Measurements from ENCODE around the gene DYSF. TPM values are rescaled to one million over a fixed set of nuclear protein-coding genes. Genes with fewer than 3 reads are reported as not detected.

DYSF gene
- polyA plus RNA-seq, 1 donor (not counting 4 experiments of a cell fraction or from before 2014, with no cell fraction given) = 8.2 TPM

- H3K9ac ChIP-seq (ENCODE audit: control insufficient read depth, extremely low read depth, insufficient read depth, low read length) = no peak overlapping the region
- no peaks in the 10 kb centered on the region for H3K9me1 ChIP-seq (ENCODE audit: control insufficient read depth, extremely low read depth, insufficient read depth, low read length)
- no peaks in the 10 kb centered on the region for H4K20me1 ChIP-seq (ENCODE audit: control insufficient read depth, extremely low read depth, insufficient read depth, low read length)
- no peaks in the 10 kb centered on the region for H3K9me3 ChIP-seq (ENCODE audit: control insufficient read depth, low read depth, low read length)
- dilution Hi-C loops (cut with MboI; ENCODE audit: extremely low pct_ligation_motif_present, low sequenced_read_pairs) = no loop called here
- H2AFZ ChIP-seq (ENCODE audit: control insufficient read depth, low read length) = no peak overlapping the region
- H3K36me3 ChIP-seq (ENCODE audit: control insufficient read depth in 2 of 2, extremely low read depth in 1 of 2, insufficient read depth in 2 of 2, low read length in 2 of 2) = no peaks in the 10 kb centered on the region
- TF ChIP-seq EZH2 (IDR thresholded peaks at IDR 0.05; ENCODE audit: low read length) = no peak
- TF ChIP-seq CTCF (optimal IDR thresholded peaks at IDR 0.05 in 1 of 3, IDR thresholded peaks at IDR 0.05 in 1 of 3, conservative IDR thresholded peaks at IDR 0.05 in 1 of 3; ENCODE audit: extremely low read depth in 1 of 3, insufficient read depth in 2 of 3, low read length in 3 of 3) = no peak
- no peak overlapping the region for H3K27ac ChIP-seq (ENCODE audit: control insufficient read depth, insufficient read depth, low read length)
- DNase-seq (ENCODE audit: low read depth, low spot score) = no peak
- no peak overlapping the region for H3K4me3 ChIP-seq (ENCODE audit: control insufficient read depth in 2 of 3, extremely low read depth in 1 of 3, insufficient read depth in 2 of 3, low read depth in 1 of 3, low read length in 3 of 3)
- no peaks in the 10 kb centered on the region for H3K27me3 ChIP-seq (ENCODE audit: control insufficient read depth, extremely low read depth, insufficient read depth, low read length)
- H3K79me2 ChIP-seq (ENCODE audit: control insufficient read depth, insufficient read depth, low read length) = no peaks in the 10 kb centered on the region
- H3K4me1 ChIP-seq (ENCODE audit: control insufficient read depth, extremely low read depth, insufficient read depth, low read length) = no peaks in the 10 kb centered on the region
- no peak overlapping the region for H3K4me2 ChIP-seq (ENCODE audit: control insufficient read depth, extremely low read depth, insufficient read depth, low read depth, low read length)
- FAIRE-seq = no peak
These were observed 231.9 kb downstream of the DYSF start for GRCh38 chr2:71685073-71685848.

GRCh38 chr2:71685941-71686611 lies 232.7 kb downstream of the DYSF start:
- no peaks in the 10 kb centered on the region for H3K36me3 ChIP-seq (ENCODE audit: control insufficient read depth in 2 of 2, extremely low read depth in 1 of 2, insufficient read depth in 2 of 2, low read length in 2 of 2)
- dilution Hi-C loops (cut with MboI; ENCODE audit: extremely low pct_ligation_motif_present, low sequenced_read_pairs) = no loop called here
- H3K4me3 ChIP-seq (ENCODE audit: control insufficient read depth in 2 of 3, extremely low read depth in 1 of 3, insufficient read depth in 2 of 3, low read depth in 1 of 3, low read length in 3 of 3) = no peak overlapping the region
- H3K4me1 ChIP-seq (ENCODE audit: control insufficient read depth, extremely low read depth, insufficient read depth, low read length) = no peaks in the 10 kb centered on the region
- H2AFZ ChIP-seq (ENCODE audit: control insufficient read depth, low read length) = no peak overlapping the region
- no peaks in the 10 kb centered on the region for H3K27me3 ChIP-seq (ENCODE audit: control insufficient read depth, extremely low read depth, insufficient read depth, low read length)
- H3K79me2 ChIP-seq (ENCODE audit: control insufficient read depth, insufficient read depth, low read length) = no peaks in the 10 kb centered on the region
- no peaks in the 10 kb centered on the region for H3K9me3 ChIP-seq (ENCODE audit: control insufficient read depth, low read depth, low read length)
- TF ChIP-seq EZH2 (IDR thresholded peaks at IDR 0.05; ENCODE audit: low read length) (no peak), CTCF (optimal IDR thresholded peaks at IDR 0.05 in 1 of 3, IDR thresholded peaks at IDR 0.05 in 1 of 3, conservative IDR thresholded peaks at IDR 0.05 in 1 of 3; ENCODE audit: extremely low read depth in 1 of 3, insufficient read depth in 2 of 3, low read length in 3 of 3) (no peak)
- H3K9ac ChIP-seq (ENCODE audit: control insufficient read depth, extremely low read depth, insufficient read depth, low read length) = no peak overlapping the region
- FAIRE-seq (no peak), DNase-seq (ENCODE audit: low read depth, low spot score) (no peak)
- no peak overlapping the region for H3K4me2 ChIP-seq (ENCODE audit: control insufficient read depth, extremely low read depth, insufficient read depth, low read depth, low read length)
- no peaks in the 10 kb centered on the region for H3K9me1 ChIP-seq (ENCODE audit: control insufficient read depth, extremely low read depth, insufficient read depth, low read length)
- H4K20me1 ChIP-seq (ENCODE audit: control insufficient read depth, extremely low read depth, insufficient read depth, low read length) = no peaks in the 10 kb centered on the region
- H3K27ac ChIP-seq (ENCODE audit: control insufficient read depth, insufficient read depth, low read length) = no peak overlapping the region

Measured in keratinocyte (primary cell).